HL-60 (cell line): ENCODE results near the gene UNC45A.
A peak's percentile ranks its signal among the peaks of the same experiment; 100 is the strongest.

ENCODE experiments used
- DNase-seq, 2 experiments: peaks; one replicate each; pipeline ENCODE4 v3.0.0-alpha.2; 2010 to 2020; ENCODE audit warnings: low read depth in 1 of 2, low spot score in 1 of 2
- H3K27ac ChIP-seq: fragments of 250-450 bp; sonication (Bioruptor Pico); replicated peaks from 2 replicates; pipeline ENCODE4 v1.5.1; 2020; ENCODE audit warnings: mild to moderate bottlenecking, moderate library complexity
- H3K27me3 ChIP-seq: fragments of 250-450 bp; sonication (Bioruptor Pico); 2 replicates; pipeline ENCODE4 v1.5.1; 2021; ENCODE audit warnings: mild to moderate bottlenecking, moderate library complexity; ENCODE audit not compliant: insufficient read depth, poor library complexity, severe bottlenecking
- H3K4me3 ChIP-seq: replicated peaks from 2 replicates; pipeline ENCODE4 v1.5.1; 2011; ENCODE audit warnings: mild to moderate bottlenecking, control low read depth, low read length; ENCODE audit not compliant: insufficient read depth
- GABPA ChIP-seq: IDR thresholded peaks from 2 replicates; pipeline ENCODE4 v1.6.1; 2012; ENCODE audit warnings: low read depth
- POLR2AphosphoS5 ChIP-seq: IDR thresholded peaks from 2 replicates; pipeline ENCODE4 v1.6.1; 2012; ENCODE audit warnings: low read depth
- SPI1 ChIP-seq: IDR thresholded peaks from 2 replicates; pipeline ENCODE4 v1.6.1; 2012; ENCODE audit warnings: low read depth, mild to moderate bottlenecking, borderline replicate concordance
- TF ChIP-seq, protein P1 (sequence below): IDR thresholded peaks from 2 replicates; pipeline ENCODE4 v1.6.1; 2012; ENCODE audit warnings: low read depth; ENCODE audit not compliant: insufficient replicate concordance
- TF ChIP-seq, protein P2 (sequence below): IDR thresholded peaks from one replicate; pipeline ENCODE4 v1.5.1; 2011; ENCODE audit warnings: low read length, control low read depth, inconsistent platforms; ENCODE audit not compliant: insufficient read depth

The UNC45A gene

DNA sequence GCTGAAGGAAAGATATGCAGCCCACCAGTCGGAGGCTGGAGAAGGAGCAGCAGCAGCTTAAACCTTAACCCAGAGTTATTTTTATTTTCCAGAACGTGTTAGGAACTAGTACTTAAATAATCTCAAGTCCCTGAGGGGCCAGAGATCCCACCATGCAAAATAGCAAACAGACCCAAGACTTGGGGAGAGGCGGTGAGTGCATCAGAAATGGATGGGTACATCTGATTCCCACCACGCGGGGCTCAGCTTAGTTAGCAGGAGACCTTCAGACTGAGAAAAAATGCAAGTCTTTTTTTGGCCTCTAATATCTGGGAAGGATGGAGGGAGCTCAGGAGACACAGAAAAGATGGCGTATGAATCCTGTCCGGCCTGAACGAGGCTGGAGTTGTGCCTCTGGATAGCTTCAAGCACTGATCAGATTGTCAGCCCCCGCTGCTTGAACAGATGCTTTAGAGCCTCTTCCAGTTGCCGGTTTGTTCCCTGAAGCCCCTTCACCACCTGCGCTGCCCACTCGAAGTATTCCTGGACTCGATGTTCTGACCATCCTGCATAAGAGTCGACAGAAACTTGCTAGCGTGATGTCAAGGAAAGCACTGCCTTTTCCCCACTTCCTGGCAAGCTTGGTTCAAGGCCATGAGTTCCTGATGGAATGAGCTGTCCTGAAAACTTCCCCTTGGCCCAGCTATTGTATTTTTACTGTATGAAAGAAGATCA is 4.1 kb upstream of the UNC45A start:
- Histone ChIP-seq H3K27ac (peak overlapping the region; percentile 93), H3K4me3 (peak overlapping the region; percentile 75), H3K27me3 (no peaks in the 10 kb centered on the region)
- no peak for TF ChIP-seq SPI1
- no peak for TF ChIP-seq GABPA
- TF ChIP-seq, protein P1, sequence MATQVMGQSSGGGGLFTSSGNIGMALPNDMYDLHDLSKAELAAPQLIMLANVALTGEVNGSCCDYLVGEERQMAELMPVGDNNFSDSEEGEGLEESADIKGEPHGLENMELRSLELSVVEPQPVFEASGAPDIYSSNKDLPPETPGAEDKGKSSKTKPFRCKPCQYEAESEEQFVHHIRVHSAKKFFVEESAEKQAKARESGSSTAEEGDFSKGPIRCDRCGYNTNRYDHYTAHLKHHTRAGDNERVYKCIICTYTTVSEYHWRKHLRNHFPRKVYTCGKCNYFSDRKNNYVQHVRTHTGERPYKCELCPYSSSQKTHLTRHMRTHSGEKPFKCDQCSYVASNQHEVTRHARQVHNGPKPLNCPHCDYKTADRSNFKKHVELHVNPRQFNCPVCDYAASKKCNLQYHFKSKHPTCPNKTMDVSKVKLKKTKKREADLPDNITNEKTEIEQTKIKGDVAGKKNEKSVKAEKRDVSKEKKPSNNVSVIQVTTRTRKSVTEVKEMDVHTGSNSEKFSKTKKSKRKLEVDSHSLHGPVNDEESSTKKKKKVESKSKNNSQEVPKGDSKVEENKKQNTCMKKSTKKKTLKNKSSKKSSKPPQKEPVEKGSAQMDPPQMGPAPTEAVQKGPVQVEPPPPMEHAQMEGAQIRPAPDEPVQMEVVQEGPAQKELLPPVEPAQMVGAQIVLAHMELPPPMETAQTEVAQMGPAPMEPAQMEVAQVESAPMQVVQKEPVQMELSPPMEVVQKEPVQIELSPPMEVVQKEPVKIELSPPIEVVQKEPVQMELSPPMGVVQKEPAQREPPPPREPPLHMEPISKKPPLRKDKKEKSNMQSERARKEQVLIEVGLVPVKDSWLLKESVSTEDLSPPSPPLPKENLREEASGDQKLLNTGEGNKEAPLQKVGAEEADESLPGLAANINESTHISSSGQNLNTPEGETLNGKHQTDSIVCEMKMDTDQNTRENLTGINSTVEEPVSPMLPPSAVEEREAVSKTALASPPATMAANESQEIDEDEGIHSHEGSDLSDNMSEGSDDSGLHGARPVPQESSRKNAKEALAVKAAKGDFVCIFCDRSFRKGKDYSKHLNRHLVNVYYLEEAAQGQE = no peak
- TF ChIP-seq POLR2AphosphoS5 = no peak
- TF ChIP-seq, protein P2, sequence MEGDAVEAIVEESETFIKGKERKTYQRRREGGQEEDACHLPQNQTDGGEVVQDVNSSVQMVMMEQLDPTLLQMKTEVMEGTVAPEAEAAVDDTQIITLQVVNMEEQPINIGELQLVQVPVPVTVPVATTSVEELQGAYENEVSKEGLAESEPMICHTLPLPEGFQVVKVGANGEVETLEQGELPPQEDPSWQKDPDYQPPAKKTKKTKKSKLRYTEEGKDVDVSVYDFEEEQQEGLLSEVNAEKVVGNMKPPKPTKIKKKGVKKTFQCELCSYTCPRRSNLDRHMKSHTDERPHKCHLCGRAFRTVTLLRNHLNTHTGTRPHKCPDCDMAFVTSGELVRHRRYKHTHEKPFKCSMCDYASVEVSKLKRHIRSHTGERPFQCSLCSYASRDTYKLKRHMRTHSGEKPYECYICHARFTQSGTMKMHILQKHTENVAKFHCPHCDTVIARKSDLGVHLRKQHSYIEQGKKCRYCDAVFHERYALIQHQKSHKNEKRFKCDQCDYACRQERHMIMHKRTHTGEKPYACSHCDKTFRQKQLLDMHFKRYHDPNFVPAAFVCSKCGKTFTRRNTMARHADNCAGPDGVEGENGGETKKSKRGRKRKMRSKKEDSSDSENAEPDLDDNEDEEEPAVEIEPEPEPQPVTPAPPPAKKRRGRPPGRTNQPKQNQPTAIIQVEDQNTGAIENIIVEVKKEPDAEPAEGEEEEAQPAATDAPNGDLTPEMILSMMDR = no peak
- DNase-seq = no peak

DNA sequence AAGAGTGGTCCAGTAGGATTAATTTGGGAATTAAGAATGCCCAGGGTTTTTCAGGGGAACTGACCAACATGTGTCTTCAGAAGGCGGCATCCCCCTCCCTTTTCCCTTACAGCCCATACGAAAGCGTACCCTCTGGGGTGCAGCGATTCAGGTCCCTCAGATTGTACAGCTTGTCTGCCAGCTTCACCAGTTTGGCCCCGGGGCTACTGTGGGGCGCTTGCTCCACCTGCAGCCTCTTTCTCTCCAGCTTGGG is 3.6 kb upstream of the UNC45A start:
- peak overlapping the region; percentile 93 for H3K27ac ChIP-seq
- no peaks in the 10 kb centered on the region for H3K27me3 ChIP-seq
- no peak for TF ChIP-seq SPI1
- no peak for TF ChIP-seq GABPA
- no peak for TF ChIP-seq POLR2AphosphoS5
- no peak for DNase-seq
- peak overlapping the region; percentile 75 for H3K4me3 ChIP-seq

DNA sequence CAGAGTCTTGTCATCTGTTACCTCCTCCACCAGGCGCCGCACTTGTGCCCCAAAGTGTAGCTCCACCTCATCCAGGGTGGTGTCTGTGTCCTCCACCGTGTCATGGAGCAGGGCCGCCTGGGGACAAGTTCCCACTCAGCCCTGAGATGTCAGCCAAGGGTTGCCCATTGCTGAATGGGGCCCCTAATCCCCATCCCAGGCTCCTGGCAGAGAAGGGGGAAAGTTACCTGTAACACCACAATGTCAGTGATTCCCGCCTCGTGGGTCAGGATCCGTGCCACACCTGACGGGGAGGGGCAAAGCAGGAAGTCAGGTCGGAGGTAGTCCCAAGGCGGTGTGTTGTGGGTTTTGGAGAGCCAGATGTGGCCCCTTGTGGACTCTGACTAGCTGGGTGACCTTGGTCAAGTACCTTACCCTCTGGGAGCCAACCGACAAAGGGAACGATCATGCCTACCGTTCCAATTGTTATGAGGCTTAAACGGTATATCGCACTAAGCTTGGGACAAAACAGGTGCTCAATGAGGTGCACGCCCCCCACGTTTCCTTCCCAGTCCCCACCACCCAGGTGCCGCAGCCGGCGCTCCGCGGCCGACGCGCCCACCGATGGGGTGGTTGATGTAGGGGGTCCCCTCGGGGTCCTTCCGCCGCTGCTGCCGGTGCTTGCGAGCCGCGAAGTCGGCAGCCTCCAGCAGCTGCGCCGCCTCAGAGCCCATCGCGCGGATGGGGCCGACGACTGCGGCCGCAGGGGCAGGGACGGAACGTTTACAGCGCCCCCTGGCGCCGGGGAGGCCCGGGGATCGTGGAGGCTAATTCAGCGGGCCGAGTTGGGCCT is 3.0 kb upstream of the UNC45A start, which contains the start of gene HDDC3:
Gene HDDC3 (minus strand): TSS at position 722 of the 832 bp plus-strand sequence. CDS start 9 bp downstream, at position 713.
- Histone ChIP-seq H3K4me3 (peak within 1 kb of the TSS; percentile 75), H3K27ac (peak within 1 kb of the TSS; percentile 93), H3K27me3 (no peaks in the 10 kb centered on the region)
- TF ChIP-seq SPI1 (no peak), GABPA (no peak), POLR2AphosphoS5 (peak; percentile 76)
- TF ChIP-seq, protein P2 = peak; percentile 91
- TF ChIP-seq, protein P1 = no peak
- DNase-seq = peak; percentile 82 to 97

DNA sequence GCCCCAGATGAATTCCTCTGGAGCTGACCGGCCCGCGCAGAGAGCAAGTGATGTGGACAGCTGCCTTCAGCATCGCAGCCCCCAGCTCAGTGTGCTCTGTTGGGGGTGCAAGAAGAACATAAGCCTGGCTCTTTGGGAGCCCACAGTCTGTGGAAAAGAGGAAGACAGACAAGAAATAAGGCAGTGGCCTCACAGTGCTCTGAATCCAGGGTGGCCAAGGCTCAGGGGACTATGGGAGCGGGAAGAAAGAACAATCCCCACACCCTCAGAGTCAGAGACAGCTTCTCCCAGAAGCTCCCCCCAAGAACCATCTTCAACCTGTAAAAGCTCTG is 2.5 kb upstream of the UNC45A start:
- no peak for TF ChIP-seq POLR2AphosphoS5
- TF ChIP-seq, protein P2 = no peak
- TF ChIP-seq SPI1 = peak; percentile 48; the same call in 1 of the 2 replicates
- Histone ChIP-seq H3K27me3 (no peaks in the 10 kb centered on the region), H3K4me3 (peak overlapping the region; percentile 75; the same call in 1 of the 2 replicates), H3K27ac (peak overlapping the region; percentile 93)
- DNase-seq = no peak
